Activated CD4-positive, alpha-beta T cell treated with anti-CD3 and anti-CD28 coated beads, Interleukin-2, amount 50 U/mL, for 1 hour (primary cell): ENCODE measurements around the gene SLITRK5.

Source experiments
- DNase-seq: peaks from one replicate; pipeline ENCODE4 v3.0.0-alpha.2; 2020

SLITRK5 gene

GRCh38 chr13:87712012-87712411 is 40.8 kb downstream of the SLITRK5 start:
- no peak for DNase-seq
